GM23248 (cell line): Measurements from ENCODE around the gene PROK1. TPM values are rescaled to one million over a fixed set of nuclear protein-coding genes. Genes with fewer than 3 reads are reported as not detected.

Source experiments
- DNase-seq: peaks from one replicate; pipeline ENCODE4 v3.0.0-alpha.2; 2015
- H2AFZ ChIP-seq: fragments of 200-600 bp; sonication (generic); 2 replicates; pipeline ENCODE4 v1.6.1; 2016; ENCODE audit warnings: antibody characterized with exemption
- H3F3A ChIP-seq: fragments of 200-600 bp; sonication (generic); 2 replicates; pipeline ENCODE4 v1.6.1; 2016; ENCODE audit warnings: mild to moderate bottlenecking, antibody characterized with exemption, mixed run types; ENCODE audit not compliant: insufficient read depth
- H3K27ac ChIP-seq: fragments of 200-600 bp; sonication (generic); 2 replicates; pipeline ENCODE4 v1.5.1; 2016; ENCODE audit warnings: mild to moderate bottlenecking
- H3K27me3 ChIP-seq: fragments of 200-600 bp; sonication (generic); replicated peaks from 2 replicates; pipeline ENCODE4 v1.6.1; 2016; ENCODE audit warnings: mild to moderate bottlenecking; ENCODE audit not compliant: insufficient read depth
- H3K36me3 ChIP-seq: fragments of 200-600 bp; sonication (generic); 2 replicates; pipeline ENCODE4 v1.6.1; 2016; ENCODE audit warnings: low read depth, mild to moderate bottlenecking
- H3K4me1 ChIP-seq: fragments of 200-600 bp; sonication (generic); 2 replicates; pipeline ENCODE4 v1.6.1; 2016; ENCODE audit warnings: mild to moderate bottlenecking; ENCODE audit not compliant: insufficient read depth
- H3K4me2 ChIP-seq: fragments of 200-600 bp; sonication (generic); one replicate; pipeline ENCODE4 v1.6.1; 2016; ENCODE audit warnings: mild to moderate bottlenecking; ENCODE audit not compliant: unreplicated experiment
- H3K4me3 ChIP-seq: fragments of 200-600 bp; sonication (generic); 2 replicates; pipeline ENCODE4 v1.5.1; 2016; ENCODE audit warnings: mild to moderate bottlenecking
- H3K79me2 ChIP-seq: fragments of 200-600 bp; sonication (generic); 2 replicates; pipeline ENCODE4 v1.6.1; 2016; ENCODE audit warnings: mild to moderate bottlenecking; ENCODE audit not compliant: insufficient read depth
- H3K9ac ChIP-seq: fragments of 200-600 bp; sonication (generic); 2 replicates; pipeline ENCODE4 v1.6.1; 2016; ENCODE audit warnings: mild to moderate bottlenecking
- H3K9me2 ChIP-seq: fragments of 200-600 bp; sonication (generic); 2 replicates; pipeline ENCODE4 v1.6.1; 2016; ENCODE audit warnings: mixed run types, mild to moderate bottlenecking, moderate library complexity; ENCODE audit not compliant: insufficient read depth
- H3K9me3 ChIP-seq: fragments of 200-600 bp; sonication (generic); one replicate; pipeline ENCODE4 v1.6.1; 2017; ENCODE audit warnings: low read depth
- H4K20me1 ChIP-seq: fragments of 200-600 bp; sonication (generic); 2 replicates; pipeline ENCODE4 v1.6.0; 2016; ENCODE audit not compliant: insufficient read depth
- EZH2 ChIP-seq: fragments of 200-600 bp; sonication (generic); IDR thresholded peaks from 2 replicates; pipeline ENCODE4 v1.6.1; 2018; ENCODE audit warnings: antibody characterized with exemption, mild to moderate bottlenecking; ENCODE audit not compliant: insufficient read depth, poor library complexity, severe bottlenecking
- EZH2phosphoT487 ChIP-seq: fragments of 200-600 bp; sonication (generic); IDR thresholded peaks from 2 replicates; pipeline ENCODE4 v1.6.1; 2018; ENCODE audit warnings: antibody characterized with exemption, moderate library complexity, mild to moderate bottlenecking, low read depth; ENCODE audit not compliant: insufficient read depth
- WGBS, 2 experiments: methylation state at CpG; one replicate each; pipeline ENCODE4 v1.1.6; 2015 to 2017; ENCODE audit warnings: low lambda C conversion rate in 2 of 2, low coverage in 1 of 2; ENCODE audit errors: missing lambda C conversion rate in 2 of 2; 5-methylcytosine and 5-hydroxymethylcytosine counted together
- in situ Hi-C: fragments of 300-500 bp; cut with MboI; formaldehyde crosslinking; loops from 2 replicates; pipeline ENCODE4 v1.15.0; 2020
- polyA plus RNA-seq: library from polyadenylated mRNA; unstranded; fragments of >200 nt; fragmentation: Nextera tagmentation; extraction: Ambion mirVana; gene quantifications from 2 replicates; pipeline ENCODE4 v1.2.1, GENCODE V29; 2016
- total RNA-seq: library from RNA; depleted of rRNA; stranded (reverse); fragments of >200 nt; shearing (Covaris generic); gene quantifications from 2 replicates; pipeline ENCODE4 v1.2.3, GENCODE V29; 2014

PROK1 gene
- total and polyA plus RNA-seq, 2 experiments from 2014 or later = not detected

- in situ Hi-C loops = no loop called here
- Histone ChIP-seq H3K27ac (no peak overlapping the region), H3K27me3 (no peaks in the 10 kb centered on the region), H3K36me3 (no peaks in the 10 kb centered on the region), H3K79me2 (no peaks in the 10 kb centered on the region), H3K9me3 (no peaks in the 10 kb centered on the region), H3K4me2 (no peak overlapping the region), H3K4me1 (peaks cover 16% of the 10 kb centered on the region), H3F3A (peaks cover 5% of the 10 kb centered on the region), H2AFZ (no peak overlapping the region), H3K9ac (no peak overlapping the region), H4K20me1 (no peaks in the 10 kb centered on the region), H3K9me2 (no peaks in the 10 kb centered on the region), H3K4me3 (no peak overlapping the region)
- TF ChIP-seq EZH2 (no peak), EZH2phosphoT487 (no peak)
- WGBS, 2 experiments = 69 to 74% methylated on average over 7 of the region's 7 CpGs
- DNase-seq = no peak
Measured at GRCh38 chr1:110465814-110466380, 14.9 kb downstream of the PROK1 start.

- Histone ChIP-seq H3K79me2 (no peaks in the 10 kb centered on the region), H3K4me1 (peaks cover 16% of the 10 kb centered on the region), H3K36me3 (no peaks in the 10 kb centered on the region), H3K9ac (no peak overlapping the region), H3K9me2 (no peaks in the 10 kb centered on the region), H2AFZ (no peak overlapping the region), H3K4me2 (no peak overlapping the region), H4K20me1 (no peaks in the 10 kb centered on the region), H3K27ac (no peak overlapping the region), H3K9me3 (no peaks in the 10 kb centered on the region), H3K4me3 (no peak overlapping the region), H3K27me3 (no peaks in the 10 kb centered on the region), H3F3A (peaks cover 5% of the 10 kb centered on the region)
- TF ChIP-seq EZH2 = no peak
- no peak for TF ChIP-seq EZH2phosphoT487
- DNase-seq = no peak
- WGBS, 2 experiments = 59 to 61% methylated on average over 8 of the region's 8 CpGs
- in situ Hi-C loops = no loop called here
Measured at GRCh38 chr1:110466646-110467280, 15.8 kb downstream of the PROK1 start.

- Histone ChIP-seq H3K27me3 (no peaks in the 10 kb centered on the region), H3K9me2 (no peaks in the 10 kb centered on the region), H3K4me1 (no peaks in the 10 kb centered on the region), H4K20me1 (no peaks in the 10 kb centered on the region), H3K9ac (no peak overlapping the region), H3K4me3 (no peak overlapping the region), H3K79me2 (no peaks in the 10 kb centered on the region), H3K9me3 (no peaks in the 10 kb centered on the region), H3K4me2 (no peak overlapping the region), H2AFZ (no peak overlapping the region), H3F3A (no peaks in the 10 kb centered on the region), H3K36me3 (no peaks in the 10 kb centered on the region), H3K27ac (no peak overlapping the region)
- in situ Hi-C loops = no loop called here
- TF ChIP-seq EZH2phosphoT487 (no peak), EZH2 (no peak)
- 49 to 67% methylated on average over 3 of the region's 3 CpGs for WGBS, 2 experiments
- DNase-seq = no peak
Measured at GRCh38 chr1:110471131-110471530, 20.2 kb downstream of the PROK1 start.

- Histone ChIP-seq H4K20me1 (no peaks in the 10 kb centered on the region), H3K9me2 (no peaks in the 10 kb centered on the region), H3K27ac (no peak overlapping the region), H3K4me1 (peaks cover 8% of the 10 kb centered on the region), H3K9me3 (no peaks in the 10 kb centered on the region), H3K4me3 (no peak overlapping the region), H3F3A (no peaks in the 10 kb centered on the region), H2AFZ (no peak overlapping the region), H3K4me2 (no peak overlapping the region), H3K27me3 (no peaks in the 10 kb centered on the region), H3K9ac (no peak overlapping the region), H3K79me2 (no peaks in the 10 kb centered on the region), H3K36me3 (no peaks in the 10 kb centered on the region)
- no peak for DNase-seq
- WGBS, 2 experiments = 47 to 54% methylated on average over 10 of the region's 10 CpGs
- in situ Hi-C loops = no loop called here
- TF ChIP-seq EZH2phosphoT487 (no peak), EZH2 (no peak)
Measured at GRCh38 chr1:110472546-110472945, 21.6 kb downstream of the PROK1 start.
